ENCODE measurements around the gene TPRG1L. TPM values are rescaled to one million over a fixed set of nuclear protein-coding genes. Genes with fewer than 3 reads are reported as not detected.

The TPRG1L gene
- total RNA-seq, 1 experiment from 2014 or later: 32.0 TPM

GRCh38 chr1:3674100-3675094 is 49.6 kb downstream of the TPRG1L start:
- ChIA-PET POLR2A (ENCODE audit: unreplicated experiment) (no interaction called here), CTCF (no interaction called here)
- peak overlapping the region; percentile 54; the same call in 1 of the 2 replicates for H2AFZ ChIP-seq (ENCODE audit: low read length)
- H3K27ac ChIP-seq (ENCODE audit: low read length): no peak overlapping the region
- H3K36me3 ChIP-seq (ENCODE audit: low read depth, low read length): no peaks in the 10 kb centered on the region
- H3K27me3 ChIP-seq (ENCODE audit: low read length): no peaks in the 10 kb centered on the region
- TF ChIP-seq CTCF (conservative IDR thresholded peaks at IDR 0.05; ENCODE audit: low read depth, low read length) (no peak), EZH2phosphoT487 (IDR thresholded peaks at IDR 0.05; ENCODE audit: borderline replicate concordance, low read length) (no peak), EZH2 (IDR thresholded peaks at IDR 0.05; ENCODE audit: low read length, unreplicated experiment) (no peak)
- peaks cover 7% of the 10 kb centered on the region; the same call in 1 of the 2 replicates for H3K4me1 ChIP-seq (ENCODE audit: insufficient read depth, low read length)
- peak overlapping the region; percentile 29 for H3K4me2 ChIP-seq (ENCODE audit: low read length)
- H3F3A ChIP-seq (ENCODE audit: low read length, unreplicated experiment): no peaks in the 10 kb centered on the region
- no peaks in the 10 kb centered on the region for H3K79me2 ChIP-seq (ENCODE audit: low read length)
- ATAC-seq: peak; percentile 14; the same call in 1 of the 2 replicates
- no peak overlapping the region for H3K9ac ChIP-seq (ENCODE audit: low read length)
- no peaks in the 10 kb centered on the region for H4K20me1 ChIP-seq (ENCODE audit: low read length)
- no peaks in the 10 kb centered on the region for H3K9me2 ChIP-seq (replicated peaks; ENCODE audit: low read length)
- H3K4me3 ChIP-seq (ENCODE audit: low read length): no peak overlapping the region
- BruUV-seq (replicated peaks): no TSS peak
- H3K9me3 ChIP-seq (ENCODE audit: low read length): no peaks in the 10 kb centered on the region
- DNase-seq: no peak
- intact Hi-C loops (cut with micrococcal nuclease): no loop called here

GRCh38 chr1:3675436-3675835 is 50.6 kb downstream of the TPRG1L start:
- BruUV-seq (replicated peaks): no TSS peak
- Histone ChIP-seq H3K9me2 (replicated peaks; ENCODE audit: low read length) (no peaks in the 10 kb centered on the region), H3K9ac (ENCODE audit: low read length) (no peak overlapping the region), H3K27ac (ENCODE audit: low read length) (no peak overlapping the region), H3K27me3 (ENCODE audit: low read length) (no peaks in the 10 kb centered on the region), H3K36me3 (ENCODE audit: low read depth, low read length) (no peaks in the 10 kb centered on the region), H3K4me2 (ENCODE audit: low read length) (no peak overlapping the region), H3K4me1 (ENCODE audit: insufficient read depth, low read length) (peaks cover 7% of the 10 kb centered on the region; the same call in 1 of the 2 replicates), H3K79me2 (ENCODE audit: low read length) (no peaks in the 10 kb centered on the region), H2AFZ (ENCODE audit: low read length) (peak overlapping the region; percentile 53; the same call in 1 of the 2 replicates), H3F3A (ENCODE audit: low read length, unreplicated experiment) (no peaks in the 10 kb centered on the region), H4K20me1 (ENCODE audit: low read length) (no peaks in the 10 kb centered on the region), H3K4me3 (ENCODE audit: low read length) (no peak overlapping the region), H3K9me3 (ENCODE audit: low read length) (no peaks in the 10 kb centered on the region)
- CTCF ChIA-PET: no interaction called here
- DNase-seq (no peak), ATAC-seq (no peak)
- intact Hi-C loops (cut with micrococcal nuclease): no loop called here
- POLR2A ChIA-PET (ENCODE audit: unreplicated experiment): no interaction called here
- no peak for TF ChIP-seq CTCF (conservative IDR thresholded peaks at IDR 0.05; ENCODE audit: low read depth, low read length)
- no peak for TF ChIP-seq EZH2phosphoT487 (IDR thresholded peaks at IDR 0.05; ENCODE audit: borderline replicate concordance, low read length)
- no peak for TF ChIP-seq EZH2 (IDR thresholded peaks at IDR 0.05; ENCODE audit: low read length, unreplicated experiment)
